Fibroblast of skin of left quadriceps (primary cell): ENCODE results near the gene LRRC75B.
"Not testable (repeated sequence)": the region's sequence is repeated elsewhere in the genome, so short reads cannot be mapped to it uniquely, and the experiment has no call there.

ENCODE experiments used
- DNase-seq, 2 experiments: peaks; one replicate each; pipeline ENCODE4 v3.0.0-alpha.2; 2013; ENCODE audit warnings: low read depth in 2 of 2

LRRC75B gene

GRCh38 chr22:24602847-24603769 is 10.2 kb upstream of the LRRC75B start, which contains the start of gene GGT1:
Gene GGT1, plus strand, starts transcription at chr22:24603193. Its CDS starts 7,889 bp downstream, at chr22:24611082.
- not testable (repeated sequence) for DNase-seq

GRCh38 chr22:24602105-24602749 is 9.4 kb upstream of the LRRC75B start:
- not testable (repeated sequence) for DNase-seq

- no peak for DNase-seq
Observed at GRCh38 chr22:24601217-24602104, 8.6 kb upstream of the LRRC75B start.

- not testable (repeated sequence) for DNase-seq
Observed at GRCh38 chr22:24599958-24600715, 7.3 kb upstream of the LRRC75B start.

- DNase-seq, result no peak
Observed at GRCh38 chr22:24599514-24599913, 6.6 kb upstream of the LRRC75B start.

- not testable (repeated sequence) for DNase-seq
Observed at GRCh38 chr22:24597076-24597475, 4.2 kb upstream of the LRRC75B start.

GRCh38 chr22:24595863-24596262 is 3.0 kb upstream of the LRRC75B start:
- no peak for DNase-seq

- no peak for DNase-seq
Observed at GRCh38 chr22:24595228-24595627, 2.4 kb upstream of the LRRC75B start.

- no peak for DNase-seq
Observed at GRCh38 chr22:24594569-24595120, 1.8 kb upstream of the LRRC75B start.

- DNase-seq, result no peak
Observed at GRCh38 chr22:24593836-24594568, 1.1 kb upstream of the LRRC75B start.

- not testable (repeated sequence) for DNase-seq
Observed at GRCh38 chr22:24593559-24593835, 624 bp upstream of the LRRC75B start.

GRCh38 chr22:24592058-24592850 is 619 bp downstream of the LRRC75B start:
- DNase-seq, result no peak

GRCh38 chr22:24591286-24591830 is 1.5 kb downstream of the LRRC75B start:
- DNase-seq, result no peak

GRCh38 chr22:24590596-24591173 is 2.2 kb downstream of the LRRC75B start:
- DNase-seq, result no peak

- DNase-seq, result no peak
Observed at GRCh38 chr22:24589518-24590030, 3.3 kb downstream of the LRRC75B start.

GRCh38 chr22:24588757-24589481 is 4.0 kb downstream of the LRRC75B start:
- no peak for DNase-seq

- no peak for DNase-seq
Observed at GRCh38 chr22:24588381-24588756, 4.5 kb downstream of the LRRC75B start.

GRCh38 chr22:24587948-24588347 is 4.9 kb downstream of the LRRC75B start:
- no peak for DNase-seq
